PC-3 (cell line): Measurements from ENCODE around the gene HOXA6. TPM values are rescaled to one million over a fixed set of nuclear protein-coding genes. Genes with fewer than 3 reads are reported as not detected.

Source experiments
- ATAC-seq: fragments of 200-7000 bp; cut with Tn5 transposase; 2 replicates; pipeline ENCODE4 v1.9.1; 2020; ENCODE audit warnings: mild to moderate bottlenecking, moderate library complexity
- BruUV-seq: library from RNA; stranded (reverse); fragments of 400-500 nt; replicated peaks from 2 replicates; lab custom pipeline; 2021; lab: Mats Ljungman, UMichigan
- CTCF ChIA-PET: fragments of 300-600 bp; sonication (Branson Sonifier 250); formaldehyde crosslinking; loops from one replicate; lab custom pipeline; 2022; ENCODE audit warnings: antibody characterized with exemption; lab: Charles Lee
- POLR2A ChIA-PET: fragments of 300-600 bp; sonication (Branson Sonifier 250); formaldehyde crosslinking; loops from one replicate; lab custom pipeline; 2022; ENCODE audit warnings: antibody characterized with exemption; ENCODE audit not compliant: unreplicated experiment; lab: Charles Lee
- DNase-seq: peaks from one replicate; pipeline ENCODE4 v3.0.0-alpha.2; 2015
- H2AFZ ChIP-seq: fragments of 300-600 bp; sonication (generic); 2 replicates; pipeline ENCODE4 v1.6.0; 2016; ENCODE audit warnings: antibody characterized with exemption, low read length
- H3F3A ChIP-seq: fragments of 300-600 bp; sonication (generic); one replicate; pipeline ENCODE4 v1.6.0; 2017; ENCODE audit warnings: antibody characterized with exemption, low read length, control low read depth, mild to moderate bottlenecking; ENCODE audit not compliant: unreplicated experiment
- H3K27ac ChIP-seq: fragments of 300-600 bp; sonication (generic); 2 replicates; pipeline ENCODE4 v1.5.1; 2016; ENCODE audit warnings: mild to moderate bottlenecking, low read length
- H3K27me3 ChIP-seq: fragments of 300-600 bp; sonication (generic); 2 replicates; pipeline ENCODE4 v1.6.1; 2016; ENCODE audit warnings: low read length, mixed read lengths
- H3K36me3 ChIP-seq: fragments of 300-600 bp; sonication (generic); 2 replicates; pipeline ENCODE4 v1.6.1; 2016; ENCODE audit warnings: low read depth, mixed run types, low read length, mixed read lengths
- H3K4me1 ChIP-seq: fragments of 300-600 bp; sonication (generic); 2 replicates; pipeline ENCODE4 v1.5.1; 2016; ENCODE audit warnings: low read length; ENCODE audit not compliant: insufficient read depth
- H3K4me2 ChIP-seq: fragments of 300-600 bp; sonication (generic); 2 replicates; pipeline ENCODE4 v1.6.0; 2016; ENCODE audit warnings: low read length
- H3K4me3 ChIP-seq: fragments of 300-600 bp; sonication (generic); 2 replicates; pipeline ENCODE4 v1.5.1; 2016; ENCODE audit warnings: mild to moderate bottlenecking, low read length, mixed read lengths
- H3K79me2 ChIP-seq: fragments of 300-600 bp; sonication (generic); 2 replicates; pipeline ENCODE4 v1.6.1; 2017; ENCODE audit warnings: low read length, mixed read lengths
- H3K9ac ChIP-seq: fragments of 300-600 bp; sonication (generic); 2 replicates; pipeline ENCODE4 v1.6.0; 2016; ENCODE audit warnings: mild to moderate bottlenecking, low read length
- H3K9me2 ChIP-seq: fragments of 300-600 bp; sonication (generic); replicated peaks from 2 replicates; pipeline ENCODE4 v1.6.1; 2016; ENCODE audit warnings: mixed run types, low read length, mixed read lengths
- H3K9me3 ChIP-seq: fragments of 300-600 bp; sonication (generic); 2 replicates; pipeline ENCODE4 v1.6.1; 2016; ENCODE audit warnings: low read length, mixed read lengths
- H4K20me1 ChIP-seq: fragments of 300-600 bp; sonication (generic); 2 replicates; pipeline ENCODE4 v1.6.1; 2016; ENCODE audit warnings: low read length, mixed read lengths
- CTCF ChIP-seq: fragments of 300-600 bp; sonication (generic); conservative IDR thresholded peaks from 2 replicates; pipeline ENCODE4 v1.5.1; 2017; ENCODE audit warnings: antibody characterized with exemption, low read depth, mild to moderate bottlenecking, low read length
- EZH2 ChIP-seq: fragments of 300-600 bp; sonication (generic); IDR thresholded peaks from one replicate; pipeline ENCODE4 v1.6.1; 2017; ENCODE audit warnings: antibody characterized with exemption, mild to moderate bottlenecking, low read length; ENCODE audit not compliant: unreplicated experiment
- EZH2phosphoT487 ChIP-seq: fragments of 300-600 bp; sonication (generic); IDR thresholded peaks from 2 replicates; pipeline ENCODE4 v1.6.1; 2018; ENCODE audit warnings: mild to moderate bottlenecking, antibody characterized with exemption, low read length, borderline replicate concordance
- intact Hi-C: fragments of 100-400 bp; cut with micrococcal nuclease; formaldehyde crosslinking; loops from 2 replicates; pipeline ENCODE4 v1.9.0; 2023
- total RNA-seq: library from RNA; depleted of rRNA; stranded (reverse); fragments of >200 nt; gene quantifications from 2 replicates; pipeline ENCODE4 v1.2.3, GENCODE V29; 2014

HOXA6 gene
- total RNA-seq, 1 experiment from 2014 or later = 8.3 TPM

- Histone ChIP-seq H3K27me3 (no peaks in the 10 kb centered on the region), H4K20me1 (no peaks in the 10 kb centered on the region), H3K79me2 (peaks cover 40% of the 10 kb centered on the region), H3K4me1 (peaks cover 48% of the 10 kb centered on the region), H3K36me3 (no peaks in the 10 kb centered on the region), H3K9me3 (no peaks in the 10 kb centered on the region), H2AFZ (no peak overlapping the region), H3F3A (no peaks in the 10 kb centered on the region), H3K4me3 (no peak overlapping the region), H3K4me2 (no peak overlapping the region), H3K9me2 (no peaks in the 10 kb centered on the region), H3K9ac (no peak overlapping the region), H3K27ac (no peak overlapping the region)
- ATAC-seq (no peak), DNase-seq (no peak)
- ChIA-PET CTCF (no interaction called here), POLR2A (interaction anchor here (0.6 kb wide), 2 partner anchors 17 to 21 kb away, joined by 3 to 6 read pairs; no protein-coding TSS in a partner anchor)
- intact Hi-C loops = no loop called here
- BruUV-seq = no TSS peak
- TF ChIP-seq EZH2phosphoT487 (no peak), EZH2 (no peak), CTCF (no peak)
These were observed 15.4 kb downstream of the HOXA6 start for GRCh38 chr7:27132214-27132613.

- Histone ChIP-seq H3K9me2 (no peaks in the 10 kb centered on the region), H3K27ac (peak overlapping the region; percentile 56), H3K4me1 (peaks cover 48% of the 10 kb centered on the region), H3K4me2 (peak overlapping the region; percentile 85), H3K4me3 (peak overlapping the region; percentile 77), H3K27me3 (no peaks in the 10 kb centered on the region), H3F3A (no peaks in the 10 kb centered on the region), H4K20me1 (no peaks in the 10 kb centered on the region), H2AFZ (peak overlapping the region; percentile 81), H3K36me3 (no peaks in the 10 kb centered on the region), H3K9ac (peak overlapping the region; percentile 80), H3K79me2 (peaks cover 40% of the 10 kb centered on the region), H3K9me3 (no peaks in the 10 kb centered on the region)
- ChIA-PET CTCF (interaction anchor here (0.7 to 1.0 kb wide), 2 partner anchors 17 to 445 kb away, joined by 3 to 7 read pairs; no protein-coding TSS in a partner anchor), POLR2A (interaction anchor here (0.5 to 0.6 kb wide), 3 partner anchors 9 to 234 kb away, joined by 3 read pairs; no protein-coding TSS in a partner anchor)
- DNase-seq = no peak
- intact Hi-C loops = no loop called here
- TF ChIP-seq CTCF (no peak), EZH2phosphoT487 (no peak), EZH2 (no peak)
- no TSS peak for BruUV-seq
- ATAC-seq = no peak
These were observed 16.2 kb downstream of the HOXA6 start for GRCh38 chr7:27131390-27131819.
